CD4-positive, alpha-beta T cell treated with Interleukin-15 for 1 hour (primary cell): ENCODE data around the gene MAP4K2.

Source experiments
- DNase-seq: peaks from one replicate; pipeline ENCODE4 v3.0.0-alpha.2; 2020

Gene MAP4K2

DNA sequence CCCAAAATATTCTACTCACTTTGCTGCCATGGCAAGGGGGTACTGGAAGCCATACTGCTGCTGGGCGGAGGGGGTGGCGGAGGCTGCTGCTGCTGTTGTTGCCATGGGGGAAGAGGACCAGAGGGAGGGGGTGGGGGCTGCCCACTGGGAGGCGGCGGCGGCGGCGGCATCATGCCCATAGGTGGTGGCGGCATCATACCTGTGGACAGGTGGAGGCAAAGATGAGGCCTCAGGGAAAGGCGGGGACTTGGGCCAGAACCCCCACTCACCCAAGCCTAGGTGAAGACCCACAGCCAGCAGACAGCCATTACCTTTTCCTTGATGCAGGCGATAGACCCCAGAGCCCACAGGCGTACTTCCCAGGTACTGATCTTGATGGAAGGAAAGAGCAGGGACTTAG is 36.1 kb downstream of the MAP4K2 start:
- DNase-seq = no peak

DNA sequence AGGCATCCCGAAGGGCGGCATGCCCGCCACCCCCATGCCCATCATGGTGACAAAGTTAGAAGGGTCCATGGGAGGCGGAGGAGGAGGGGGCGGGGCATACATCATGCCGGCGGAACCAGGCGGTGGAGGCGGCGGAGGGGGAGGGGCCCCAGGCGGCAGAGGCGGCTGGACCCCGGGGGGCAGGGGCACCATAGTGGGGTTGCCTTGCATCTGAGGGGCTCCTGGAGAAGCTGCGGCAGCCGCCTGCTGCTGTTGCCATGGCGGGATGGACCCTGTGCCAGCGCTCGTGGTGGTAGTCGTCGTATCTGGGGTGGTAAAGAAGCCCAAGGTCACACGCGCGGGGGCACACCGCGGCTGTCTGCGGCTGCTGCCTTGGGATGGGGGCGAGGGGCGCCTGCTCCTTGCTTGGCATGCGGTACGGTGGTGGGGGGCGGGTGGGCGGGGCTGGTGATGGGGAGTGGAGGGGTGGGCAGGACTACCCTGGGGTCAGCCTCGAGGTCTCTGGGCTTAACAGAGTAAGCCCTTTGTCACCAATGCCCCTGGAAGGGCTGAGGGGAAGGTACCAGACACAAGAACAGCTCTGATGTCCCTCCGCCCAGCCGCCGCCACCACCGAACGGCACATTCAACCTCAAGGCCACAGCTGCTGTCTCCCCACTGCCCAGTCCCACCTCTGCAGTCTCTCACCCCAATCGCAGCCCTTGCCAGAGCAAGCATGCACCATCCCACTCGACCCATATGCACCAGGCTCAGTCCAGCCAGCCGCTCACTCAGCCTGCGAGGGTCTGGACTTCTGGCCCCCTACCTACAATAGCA is 37.0 kb downstream of the MAP4K2 start:
- no peak for DNase-seq

DNA sequence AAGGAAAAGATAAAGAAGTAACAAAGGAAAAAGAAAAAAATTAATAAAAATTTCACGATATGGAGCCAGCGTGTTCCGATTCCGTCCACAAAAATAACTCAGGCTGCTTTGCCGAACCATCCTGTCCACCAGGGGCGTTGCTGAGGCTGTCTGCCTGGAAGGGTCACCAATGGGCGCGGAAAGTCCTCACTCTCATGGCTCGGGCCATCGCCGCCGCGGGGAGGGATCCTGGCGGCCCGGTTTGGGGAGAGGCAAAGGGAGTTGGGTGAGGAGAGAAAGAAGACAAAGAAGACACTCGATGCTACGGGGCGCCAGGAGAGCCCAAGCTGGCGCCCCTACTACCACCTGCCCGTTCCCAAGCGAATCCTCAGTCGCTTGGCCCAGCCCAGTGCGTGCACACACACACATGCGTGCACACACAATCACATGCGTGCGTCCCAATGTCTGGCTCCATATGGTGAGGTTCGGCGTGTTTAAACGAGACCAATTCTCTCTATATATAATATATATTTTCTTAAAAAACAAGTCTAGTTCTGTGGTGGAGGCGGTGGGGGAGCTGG is 37.6 kb downstream of the MAP4K2 start:
- DNase-seq = no peak

DNA sequence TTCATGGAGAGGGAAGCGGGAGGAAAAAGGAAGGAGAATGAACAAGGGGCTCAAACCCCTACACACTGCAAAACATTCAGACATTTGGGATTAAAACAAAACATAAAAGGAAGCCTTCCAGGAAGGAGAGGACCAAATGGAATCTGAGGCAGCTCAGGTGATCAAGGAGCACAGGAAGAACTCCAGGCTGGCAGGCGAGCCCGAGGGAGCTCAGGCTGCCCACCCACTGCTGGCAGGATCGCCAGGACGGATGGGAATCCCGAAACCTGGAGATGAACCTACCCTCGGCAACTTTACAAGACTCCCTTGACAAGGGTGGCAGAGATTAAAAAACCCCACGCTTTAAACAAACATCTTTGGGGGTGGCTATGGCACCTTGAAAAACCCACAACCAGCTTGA is 38.3 kb downstream of the MAP4K2 start:
- DNase-seq = no peak

DNA sequence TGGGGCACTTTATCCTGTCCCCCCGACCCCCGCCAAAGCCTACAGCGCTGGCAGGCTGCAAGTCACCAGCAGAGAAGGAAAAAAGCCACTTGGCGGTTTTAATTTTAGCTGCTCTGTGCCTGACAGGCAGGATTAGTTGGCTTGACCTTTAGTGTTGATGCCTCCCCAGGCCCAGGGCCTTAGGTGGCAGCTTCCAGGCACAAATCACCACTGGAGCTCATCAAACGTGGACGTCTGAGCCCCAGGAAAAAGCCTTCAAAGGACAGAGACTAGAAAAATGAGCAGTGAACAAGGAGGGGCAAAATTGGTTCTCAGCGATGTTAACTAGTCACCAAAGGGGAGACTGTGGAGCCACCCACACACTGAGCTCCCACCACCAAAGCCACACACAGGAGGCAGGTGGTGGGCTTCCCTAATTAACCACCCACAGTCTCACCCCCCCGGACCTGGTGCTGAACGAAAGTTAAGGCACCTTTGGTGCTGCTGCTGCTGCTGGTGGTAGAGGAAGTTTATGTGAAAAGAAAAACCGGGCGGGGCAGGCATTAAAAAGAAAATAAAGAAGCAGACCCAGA is 38.9 kb downstream of the MAP4K2 start:
- DNase-seq = peak; percentile 75

DNA sequence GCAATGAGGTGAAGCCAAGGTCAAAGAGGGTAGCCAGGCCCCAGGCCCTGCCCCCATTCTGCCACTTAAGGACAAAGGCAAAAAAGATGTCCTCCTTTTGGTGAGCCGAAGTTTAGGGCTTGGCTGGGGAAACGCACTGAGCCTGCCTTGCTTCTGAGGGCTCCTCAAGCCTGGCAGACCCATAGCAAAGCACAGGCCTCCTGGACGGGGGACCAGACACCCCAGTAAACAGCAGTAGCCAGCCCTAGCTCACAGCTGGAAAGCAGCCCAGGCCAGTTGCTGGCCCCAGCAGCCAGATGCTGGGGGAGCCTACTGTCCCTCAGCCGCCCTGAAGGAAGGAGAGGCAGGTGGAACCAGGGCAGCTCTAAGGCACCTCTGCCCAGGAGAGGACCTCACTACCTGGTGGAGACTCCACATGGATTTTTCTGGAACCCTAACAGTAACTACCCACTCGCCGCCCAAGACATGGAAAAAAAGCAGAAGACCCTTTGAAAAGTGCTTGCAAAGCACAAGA is 39.4 kb downstream of the MAP4K2 start:
- DNase-seq = no peak

DNA sequence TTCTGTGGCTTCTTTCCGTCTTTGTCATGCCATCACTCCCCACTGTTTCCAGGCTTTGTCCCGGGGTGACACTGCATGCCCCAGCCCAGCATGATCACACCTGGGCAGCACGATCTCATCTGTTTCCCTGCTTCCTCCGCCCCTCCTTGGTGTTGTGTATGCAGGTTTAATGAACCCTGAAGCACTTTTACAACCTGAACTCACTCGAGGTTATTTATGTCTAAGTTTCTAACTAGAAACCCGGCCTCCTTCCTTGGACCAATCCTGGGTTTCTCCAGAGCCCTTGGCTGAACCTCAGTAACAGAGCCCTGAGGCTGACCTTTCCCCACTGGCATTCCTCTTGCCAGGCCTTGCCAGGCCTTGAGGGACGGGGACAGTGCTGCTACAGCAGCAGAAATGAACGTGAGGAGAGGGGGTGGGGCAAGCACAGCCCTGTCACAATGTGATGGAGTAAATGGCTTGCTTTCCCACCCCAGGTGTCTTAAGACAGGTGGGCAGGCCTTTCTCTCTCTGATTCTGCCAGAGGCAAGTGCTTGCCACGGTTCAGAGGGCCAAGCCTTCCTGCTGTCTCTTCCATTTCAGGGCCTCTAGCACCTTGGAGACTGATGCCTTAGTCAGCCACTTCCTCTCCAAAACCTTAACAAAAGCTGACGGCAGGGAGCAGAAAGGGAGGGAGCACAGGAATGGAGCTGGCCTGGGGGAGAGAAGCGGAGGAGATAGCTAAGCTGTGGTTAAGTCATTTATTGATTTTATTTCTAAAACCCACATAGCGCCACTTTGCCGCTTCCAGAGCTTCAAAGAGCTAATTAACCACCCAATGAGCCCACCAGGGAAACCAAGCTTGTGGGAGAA is 40.1 kb downstream of the MAP4K2 start:
- peak; percentile 39 for DNase-seq

DNA sequence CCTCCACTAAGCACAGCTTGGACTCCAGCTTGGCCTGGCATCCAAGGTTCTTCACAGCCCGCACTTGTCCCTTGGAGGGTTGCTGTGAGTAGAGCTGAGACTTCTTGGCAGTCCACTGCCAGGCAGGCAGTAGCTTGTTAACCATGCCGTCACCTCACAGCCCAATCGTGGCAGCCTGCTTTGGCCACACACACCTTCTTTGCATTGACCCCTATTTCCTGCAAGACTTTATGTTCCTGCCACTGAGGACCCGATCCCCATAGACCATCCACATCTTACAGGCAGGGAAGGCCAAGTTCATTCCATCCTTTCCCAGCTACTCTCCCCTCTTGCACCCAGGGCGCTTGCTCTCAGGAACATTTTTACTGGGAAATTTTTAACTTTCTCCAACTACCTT is 40.7 kb downstream of the MAP4K2 start:
- no peak for DNase-seq

DNA sequence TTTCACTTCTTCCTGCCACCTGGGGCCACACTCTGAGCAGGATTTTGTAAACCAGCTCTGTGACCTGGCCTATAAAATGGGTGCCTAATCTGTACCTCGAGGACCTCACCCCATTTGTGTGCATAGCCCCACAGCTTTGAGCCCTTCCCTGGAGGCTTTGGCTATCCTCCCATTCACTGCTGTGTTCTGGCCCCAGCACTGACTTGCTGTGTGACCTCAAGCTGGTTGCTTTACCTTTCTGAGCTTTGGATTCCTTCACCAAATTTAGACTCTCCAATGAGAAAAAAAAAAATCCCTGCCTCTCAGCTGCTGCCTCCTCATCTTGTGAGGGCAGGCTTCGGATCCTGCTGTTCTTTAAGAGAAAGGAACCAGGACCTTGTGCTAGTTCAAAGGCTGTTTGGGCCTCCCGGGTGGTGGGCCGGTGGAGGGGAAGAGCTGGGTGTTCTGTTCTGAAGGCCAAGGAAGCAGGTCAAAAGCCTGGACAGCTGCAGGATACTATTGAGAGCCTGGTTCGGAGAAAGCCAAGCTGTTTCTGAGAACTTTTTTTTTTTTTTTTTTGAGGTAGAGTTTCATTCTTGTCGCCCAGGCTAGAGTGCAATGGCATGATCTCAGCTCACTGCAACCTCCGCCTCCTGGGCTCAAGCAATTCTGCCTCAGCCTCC is 42.1 kb downstream of the MAP4K2 start:
- no peak for DNase-seq

DNA sequence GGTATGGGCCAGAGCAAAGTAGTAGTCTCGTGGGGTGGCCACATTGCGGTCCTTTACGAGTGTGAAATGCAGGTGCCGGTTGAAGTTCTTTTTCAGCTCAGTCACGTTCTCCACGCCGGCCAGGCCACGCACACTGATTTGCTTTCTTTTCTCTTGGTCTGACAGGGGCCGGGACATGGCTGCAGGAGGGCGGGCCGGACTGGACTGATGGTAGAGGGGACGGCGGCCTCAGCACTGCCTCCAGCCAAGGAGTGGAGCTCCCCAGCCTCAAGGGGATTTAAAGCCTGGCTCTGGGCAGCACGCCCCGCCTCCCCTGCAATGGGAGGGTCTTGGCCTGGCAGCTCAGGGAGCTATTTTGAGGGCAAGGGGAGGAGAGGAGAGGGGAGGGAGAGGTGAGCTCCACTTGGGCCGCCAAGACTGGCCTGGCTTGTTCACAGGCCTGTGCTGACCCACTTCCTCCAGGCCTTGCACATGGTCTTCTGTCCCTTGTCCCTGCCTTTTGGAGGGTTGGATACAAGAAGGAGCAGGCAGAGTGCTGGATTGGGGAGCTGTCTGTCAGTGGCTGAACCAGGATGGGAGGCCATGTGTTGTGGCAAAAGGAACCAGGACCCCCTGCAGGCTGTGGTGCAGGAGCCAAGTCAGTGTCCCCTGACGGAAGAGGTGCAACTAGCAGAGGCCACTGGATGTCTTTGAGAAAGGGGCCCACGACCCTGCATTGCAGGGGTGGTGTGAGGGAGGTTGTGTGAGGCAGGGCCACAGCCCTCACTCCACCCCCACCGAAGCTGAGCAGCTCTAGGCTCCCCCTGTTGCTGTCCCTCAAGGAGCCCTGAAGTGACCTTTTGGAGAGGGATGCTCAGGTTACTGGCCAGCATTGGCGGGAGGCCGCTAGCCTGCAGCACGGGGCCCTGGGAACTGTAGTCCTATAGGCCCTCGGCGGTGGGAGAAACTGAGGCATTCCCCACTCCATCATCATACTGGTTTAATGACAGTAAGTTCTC is 43.0 kb downstream of the MAP4K2 start, which contains the start of gene PYGM:
PYGM (minus strand) TSS at position 253 of the 998 bp plus-strand sequence; CDS start at position 177, 76 bp downstream.
- DNase-seq = no peak

DNA sequence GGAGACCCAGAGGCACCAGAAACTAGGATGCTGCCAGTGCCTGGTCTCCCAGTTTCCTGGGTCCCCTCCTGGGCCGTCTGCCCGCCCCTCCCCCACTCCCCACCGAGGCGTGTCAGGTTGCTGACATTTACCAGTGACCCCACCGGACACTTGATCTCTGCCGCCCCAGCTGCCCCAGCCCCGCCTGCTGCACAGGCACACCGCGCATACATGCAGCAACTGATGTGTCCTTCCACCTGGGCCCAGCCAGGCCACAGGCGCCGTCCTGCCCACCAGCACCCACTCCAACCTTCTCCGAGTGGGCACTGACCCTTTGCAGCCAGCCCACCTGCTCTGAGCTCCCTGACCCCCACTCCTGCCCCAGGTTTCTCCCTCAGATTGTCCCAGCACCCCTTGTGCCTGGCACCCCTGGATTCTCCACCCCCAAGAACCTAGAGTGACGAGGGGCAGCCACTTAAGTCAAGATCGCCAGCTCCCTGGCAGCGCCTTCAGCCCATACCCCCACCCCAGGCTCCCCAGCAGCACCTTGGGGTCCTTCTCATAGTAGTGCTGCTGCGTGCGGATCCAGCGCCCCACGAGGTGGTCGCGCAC is 43.8 kb downstream of the MAP4K2 start:
- DNase-seq = no peak

DNA sequence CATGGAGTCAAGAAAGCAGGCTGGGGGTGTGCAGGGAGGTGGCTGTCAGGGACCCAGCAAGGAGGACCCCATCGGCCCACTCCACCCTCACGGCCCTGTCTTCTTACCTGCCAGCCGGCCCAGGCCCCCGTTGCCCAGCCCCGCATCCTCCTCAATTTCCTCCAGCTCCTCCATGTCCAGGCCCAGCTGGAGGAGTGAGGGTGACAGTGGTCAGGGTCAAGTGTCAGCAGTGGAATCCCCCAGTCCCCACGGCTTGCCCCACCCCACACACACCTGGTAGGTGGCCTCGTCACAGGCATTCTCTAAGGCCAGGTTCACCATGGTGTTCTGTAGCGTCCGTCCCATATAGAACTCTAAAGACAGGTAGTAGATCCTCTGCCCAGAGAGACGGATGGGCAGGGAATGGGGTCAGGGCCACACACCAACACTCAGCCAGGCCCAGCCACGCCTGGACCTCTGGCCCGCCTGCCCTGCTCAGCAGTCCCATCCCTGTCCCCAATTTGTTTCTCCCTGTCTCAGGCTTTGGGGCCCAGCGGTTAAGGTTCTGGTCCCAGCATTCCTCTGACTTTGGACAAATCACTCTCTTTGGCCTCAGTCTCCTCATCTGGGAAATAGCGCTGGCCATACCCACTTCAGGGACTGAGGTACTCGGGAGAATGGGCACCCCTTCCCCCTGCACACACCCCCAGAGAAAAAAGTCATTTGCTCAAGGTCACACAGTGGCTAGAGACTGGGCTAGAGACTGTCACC is 44.5 kb downstream of the MAP4K2 start:
- no peak for DNase-seq

DNA sequence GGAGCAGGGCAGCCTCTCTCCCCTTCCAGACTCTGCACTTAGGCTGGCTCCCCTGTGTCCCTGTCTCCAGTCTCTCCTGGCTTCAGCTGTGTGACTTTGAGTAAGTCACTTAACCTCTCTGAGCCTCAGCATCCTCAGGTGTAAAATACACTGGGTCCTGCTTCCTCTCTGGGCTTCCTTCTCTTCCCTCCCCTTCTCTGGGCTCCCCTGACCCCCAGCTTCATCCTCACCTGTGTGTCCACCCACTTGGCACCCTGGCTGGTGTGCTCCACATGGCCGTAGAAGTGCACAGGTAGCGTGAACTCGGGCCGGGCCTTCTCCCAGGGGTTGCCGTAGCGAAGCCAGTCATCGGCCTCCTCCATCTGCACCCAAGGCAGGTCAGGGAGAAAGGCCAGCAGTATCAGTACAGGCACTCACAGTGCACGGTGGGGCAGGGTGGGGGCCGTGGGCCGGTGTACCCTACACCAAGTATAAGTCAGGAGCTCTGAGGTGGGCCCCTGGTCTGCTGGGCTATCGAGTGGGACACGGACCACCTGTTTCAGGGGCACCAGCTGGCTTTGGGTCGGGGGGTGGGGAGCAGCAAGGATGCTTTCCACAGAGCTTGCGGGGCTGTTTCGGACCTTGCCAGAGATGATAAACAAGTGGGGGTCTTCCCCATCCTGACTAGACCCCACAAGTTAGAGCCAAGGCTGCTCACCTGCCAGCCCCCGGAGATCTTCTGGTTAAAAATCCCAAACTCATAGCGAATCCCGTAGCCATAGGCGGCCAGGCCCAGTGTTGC is 45.3 kb downstream of the MAP4K2 start:
- DNase-seq = peak; percentile 2

DNA sequence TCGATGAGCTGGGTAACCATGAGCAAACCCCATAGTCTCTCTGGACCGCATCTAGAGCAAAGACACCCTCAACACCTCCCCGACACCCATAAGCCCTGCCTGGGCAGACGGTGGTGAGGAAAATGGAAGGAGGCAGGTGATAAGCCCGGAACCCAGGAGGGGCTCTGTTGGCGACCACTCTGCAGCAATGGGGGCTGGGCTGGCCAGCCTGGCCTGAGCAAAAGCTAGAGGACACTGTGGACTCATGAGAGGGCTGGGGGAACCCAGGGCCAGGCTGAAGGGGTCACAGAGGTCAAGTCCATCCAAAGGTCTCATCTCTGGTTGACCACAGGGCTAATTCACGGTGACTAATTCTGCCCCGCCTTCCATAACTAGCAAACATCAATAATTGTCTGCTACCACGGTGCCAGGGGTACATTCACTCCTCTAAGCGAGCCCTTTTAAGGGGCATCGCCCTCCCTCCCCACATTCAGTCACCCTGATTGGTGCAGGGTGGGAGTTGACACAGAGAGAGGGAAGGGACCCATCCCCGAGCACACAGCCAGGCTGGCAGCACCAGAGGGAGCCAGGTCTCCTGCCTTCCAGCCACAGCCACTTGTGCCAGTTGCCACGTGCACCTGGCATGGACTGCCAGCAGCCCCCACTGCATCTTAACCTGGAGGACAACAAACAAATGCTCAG is 47.2 kb downstream of the MAP4K2 start:
- DNase-seq = no peak

DNA sequence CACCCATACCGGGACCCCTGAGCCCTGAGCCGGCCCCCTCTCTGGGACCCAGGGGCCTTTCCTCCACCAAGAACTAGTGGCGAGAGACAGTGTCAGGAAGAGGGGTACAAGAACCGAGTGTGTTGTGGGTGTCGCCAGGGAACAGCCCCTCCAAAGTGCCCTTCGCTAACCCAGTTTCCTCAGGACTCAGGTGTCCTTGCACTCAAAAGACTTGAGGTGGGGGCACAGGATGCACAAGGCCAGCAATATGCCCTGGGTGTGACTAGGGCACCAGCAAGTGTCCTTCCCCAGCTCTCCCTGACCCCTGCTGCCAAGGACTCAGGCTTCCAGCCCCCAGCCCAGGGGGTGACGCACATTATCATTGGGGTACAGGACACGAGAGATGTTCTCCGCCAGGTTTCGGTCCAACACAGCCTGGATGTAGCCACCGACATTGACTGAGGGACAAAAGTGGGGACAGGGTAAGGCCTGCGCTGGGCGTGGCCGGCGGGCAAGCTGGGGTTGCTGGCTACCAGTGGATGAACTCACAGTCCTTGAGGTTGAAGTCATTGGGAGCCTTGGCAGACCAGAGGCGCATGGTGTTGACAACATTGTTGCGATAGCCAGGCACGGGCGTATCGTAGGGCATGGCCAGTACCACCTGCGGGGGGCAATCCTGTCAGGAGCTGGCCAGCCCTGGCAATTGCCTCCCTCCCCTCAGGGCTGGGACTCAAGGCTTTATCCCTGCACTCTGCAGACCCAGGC is 47.9 kb downstream of the MAP4K2 start:
- DNase-seq = no peak

DNA sequence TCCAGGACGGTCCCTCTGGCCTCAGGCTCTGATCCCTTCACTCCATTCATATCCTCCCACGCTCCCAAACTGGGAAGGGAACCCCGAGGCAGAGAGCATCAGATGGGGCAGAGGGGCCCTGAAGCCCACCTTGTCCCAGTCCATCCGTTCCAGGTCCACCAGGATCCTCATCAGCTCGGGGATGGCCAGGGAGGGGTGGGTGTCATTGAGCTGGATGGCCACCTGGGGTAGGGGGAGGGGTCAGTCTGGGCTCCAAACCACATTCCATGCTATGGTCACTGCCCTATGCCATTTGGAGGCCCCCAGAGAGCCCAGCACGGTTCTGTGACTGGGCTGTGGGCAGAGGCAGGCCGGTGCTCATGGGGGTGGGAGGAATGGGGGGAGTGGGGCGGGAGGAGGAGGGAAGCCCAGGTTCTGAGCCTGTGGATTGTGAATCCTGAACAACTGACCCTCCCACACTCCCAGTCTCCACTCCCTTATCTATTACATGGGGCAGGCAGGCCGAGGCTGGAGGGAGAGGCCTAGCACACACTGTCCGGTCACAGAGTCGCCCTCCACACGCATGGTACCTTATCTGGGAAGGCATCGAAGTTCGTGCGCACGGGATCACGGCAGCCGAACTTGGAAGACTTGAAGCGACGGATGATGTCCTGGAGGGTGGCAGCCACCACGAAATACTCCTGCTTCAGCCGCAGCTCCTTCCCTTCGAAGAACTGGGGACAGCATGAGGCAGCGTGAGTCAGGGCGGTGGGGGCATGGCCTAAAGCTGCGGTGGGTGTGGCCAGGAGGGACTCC is 48.7 kb downstream of the MAP4K2 start:
- no peak for DNase-seq
